Skeletal muscle tissue (tissue), 4 donors: ENCODE measurements around the gene TEDC1. TPM values are rescaled to one million over a fixed set of nuclear protein-coding genes. Genes with fewer than 3 reads are reported as not detected.

ENCODE experiments used
- H3K27ac ChIP-seq: one replicate; pipeline ENCODE4 v1.7.0; 2013; ENCODE audit warnings: mild to moderate bottlenecking, low read depth, low read length, inconsistent platforms
- H3K27me3 ChIP-seq, 3 donors: one replicate each; pipeline ENCODE4 v1.7.0; 2013; ENCODE audit warnings: low read length in 3 of 3; ENCODE audit not compliant: control insufficient read depth in 3 of 3, insufficient read depth in 3 of 3
- H3K36me3 ChIP-seq, 3 donors: one replicate each; pipeline ENCODE4 v1.7.0; 2013; ENCODE audit warnings: low read length in 3 of 3; ENCODE audit not compliant: control insufficient read depth in 3 of 3, insufficient read depth in 3 of 3
- H3K4me1 ChIP-seq, 3 donors: one replicate each; pipeline ENCODE4 v1.7.0; 2013; ENCODE audit warnings: low read length in 3 of 3, mild to moderate bottlenecking in 3 of 3; ENCODE audit not compliant: control insufficient read depth in 3 of 3, insufficient read depth in 3 of 3
- H3K4me3 ChIP-seq, 3 donors: one replicate each; pipeline ENCODE4 v1.7.0; 2013; ENCODE audit warnings: low read length in 3 of 3
- H3K9ac ChIP-seq, 3 donors: one replicate each; pipeline ENCODE4 v1.7.0; 2013; ENCODE audit warnings: low read length in 3 of 3, mild to moderate bottlenecking in 3 of 3, moderate library complexity in 2 of 3, low read depth in 1 of 3
- H3K9me3 ChIP-seq, 3 donors: one replicate each; pipeline ENCODE4 v1.7.0; 2013; ENCODE audit warnings: low read length in 3 of 3; ENCODE audit not compliant: control insufficient read depth in 3 of 3
- total RNA-seq: library from RNA; depleted of rRNA; stranded (reverse); fragments of >200 nt; gene quantifications from one replicate; pipeline ENCODE4 v1.2.3, GENCODE V29; 2014
- donor health status: Osteomylitis.

The TEDC1 gene
- 2.1 TPM for total RNA-seq

- H3K4me1 ChIP-seq: peaks cover 36 to 45% (median 45%) of the 10 kb centered on the region in 3 donors
- no peaks in the 10 kb centered on the region for H3K36me3 ChIP-seq
- H3K27ac ChIP-seq: peak within 1 kb of the TSS; percentile 77
- H3K27me3 ChIP-seq: peaks cover 4 to 8% (median 8%) of the 10 kb centered on the region in 3 donors
- peak within 1 kb of the TSS; percentile 70 to 86 (median 72) for H3K9ac ChIP-seq
- H3K4me3 ChIP-seq: peak within 1 kb of the TSS; percentile 62 to 77 (median 74)
- no peaks in the 10 kb centered on the region for H3K9me3 ChIP-seq
These were observed at the start of gene TEDC1 for GRCh38 chr14:105490572-105491365. TEDC1 (plus strand) TSS chr14:105491246; CDS start chr14:105491376, 130 bp downstream.

- Histone ChIP-seq H3K4me3 (no peak overlapping the region), H3K36me3 (peaks cover 8 to 15% (median 9%) of the 10 kb centered on the region in 3 donors)
These were observed 48.9 kb upstream of the TEDC1 start for GRCh38 chr14:105442125-105442524.

GRCh38 chr14:105442834-105443233 lies 48.2 kb upstream of the TEDC1 start:
- Histone ChIP-seq H3K27me3 (no peaks in the 10 kb centered on the region), H3K4me3 (no peak overlapping the region), H3K9me3 (no peaks in the 10 kb centered on the region), H3K9ac (no peak overlapping the region), H3K4me1 (no peaks in the 10 kb centered on the region), H3K27ac (no peak overlapping the region), H3K36me3 (peaks cover 8 to 14% (median 9%) of the 10 kb centered on the region in 3 donors)

More at GRCh38 chr14:105442125-105442524, 48.9 kb upstream of the TEDC1 start:
- H3K27me3 ChIP-seq: no peaks in the 10 kb centered on the region
- H3K4me1 ChIP-seq: no peaks in the 10 kb centered on the region
- H3K9me3 ChIP-seq: no peaks in the 10 kb centered on the region
- H3K27ac ChIP-seq: no peak overlapping the region
- no peak overlapping the region for H3K9ac ChIP-seq

GRCh38 chr14:105444859-105445258 lies 46.2 kb upstream of the TEDC1 start:
- H3K4me3 ChIP-seq: no peak overlapping the region
- H3K4me1 ChIP-seq: peaks cover 9 to 11% (median 10%) of the 10 kb centered on the region in 3 donors
- H3K36me3 ChIP-seq: peaks cover 8 to 9% (median 8%) of the 10 kb centered on the region in 3 donors

GRCh38 chr14:105445290-105445689 lies 45.8 kb upstream of the TEDC1 start:
- H3K27me3 ChIP-seq: no peaks in the 10 kb centered on the region
- H3K9ac ChIP-seq: no peak overlapping the region
- no peaks in the 10 kb centered on the region for H3K9me3 ChIP-seq
- no peak overlapping the region for H3K4me3 ChIP-seq
- H3K27ac ChIP-seq: no peak overlapping the region
- peaks cover 9 to 11% (median 10%) of the 10 kb centered on the region in 3 donors for H3K4me1 ChIP-seq
- H3K36me3 ChIP-seq: peaks cover 10 to 11% (median 11%) of the 10 kb centered on the region in 3 donors

More at GRCh38 chr14:105444859-105445258, 46.2 kb upstream of the TEDC1 start:
- no peaks in the 10 kb centered on the region for H3K27me3 ChIP-seq
- no peak overlapping the region for H3K27ac ChIP-seq
- H3K9me3 ChIP-seq: no peaks in the 10 kb centered on the region
- no peak overlapping the region for H3K9ac ChIP-seq

- Histone ChIP-seq H3K4me1 (peaks cover 9 to 11% (median 10%) of the 10 kb centered on the region in 3 donors), H3K9ac (no peak overlapping the region), H3K9me3 (no peaks in the 10 kb centered on the region), H3K4me3 (no peak overlapping the region), H3K27me3 (no peaks in the 10 kb centered on the region), H3K36me3 (peaks cover 13 to 19% (median 18%) of the 10 kb centered on the region in 3 donors), H3K27ac (no peak overlapping the region)
These were observed 44.9 kb upstream of the TEDC1 start for GRCh38 chr14:105445901-105446845.

- peaks cover 13 to 22% (median 20%) of the 10 kb centered on the region in 3 donors for H3K36me3 ChIP-seq
- H3K27me3 ChIP-seq: no peaks in the 10 kb centered on the region
- H3K9ac ChIP-seq: no peak overlapping the region
- H3K9me3 ChIP-seq: no peaks in the 10 kb centered on the region
- peaks cover 9 to 11% (median 10%) of the 10 kb centered on the region in 3 donors for H3K4me1 ChIP-seq
- H3K4me3 ChIP-seq: no peak overlapping the region
- H3K27ac ChIP-seq: no peak overlapping the region
These were observed 44.1 kb upstream of the TEDC1 start for GRCh38 chr14:105446971-105447370.

GRCh38 chr14:105447651-105448640 lies 43.1 kb upstream of the TEDC1 start:
- Histone ChIP-seq H3K4me3 (no peak overlapping the region), H3K4me1 (peaks cover 9 to 11% (median 10%) of the 10 kb centered on the region in 3 donors), H3K36me3 (peaks cover 12 to 25% (median 20%) of the 10 kb centered on the region in 3 donors)

GRCh38 chr14:105448706-105449111 lies 42.3 kb upstream of the TEDC1 start:
- peaks cover 14 to 29% (median 18%) of the 10 kb centered on the region in 3 donors for H3K36me3 ChIP-seq
- no peaks in the 10 kb centered on the region for H3K9me3 ChIP-seq
- peaks cover 9 to 11% (median 10%) of the 10 kb centered on the region in 3 donors for H3K4me1 ChIP-seq
- H3K27ac ChIP-seq: no peak overlapping the region
- H3K27me3 ChIP-seq: no peaks in the 10 kb centered on the region
- peak overlapping the region in 2 of 3 donors; percentile 38 to 60 for H3K9ac ChIP-seq
- no peak overlapping the region for H3K4me3 ChIP-seq

More at GRCh38 chr14:105447651-105448640, 43.1 kb upstream of the TEDC1 start:
- Histone ChIP-seq H3K27ac (no peak overlapping the region), H3K9ac (peak overlapping the region; percentile 38 to 60 (median 43)), H3K27me3 (no peaks in the 10 kb centered on the region), H3K9me3 (no peaks in the 10 kb centered on the region)
